HG02884 (cell line): Measurements from ENCODE around the gene SCN8A.

Experiments used
- ATAC-seq: cut with Tn5 transposase; IDR thresholded peaks from one replicate; pipeline ENCODE4 v1.9.1; 2021; ENCODE audit warnings: mild to moderate bottlenecking, moderate library complexity; ENCODE audit not compliant: unreplicated experiment

Gene SCN8A

DNA sequence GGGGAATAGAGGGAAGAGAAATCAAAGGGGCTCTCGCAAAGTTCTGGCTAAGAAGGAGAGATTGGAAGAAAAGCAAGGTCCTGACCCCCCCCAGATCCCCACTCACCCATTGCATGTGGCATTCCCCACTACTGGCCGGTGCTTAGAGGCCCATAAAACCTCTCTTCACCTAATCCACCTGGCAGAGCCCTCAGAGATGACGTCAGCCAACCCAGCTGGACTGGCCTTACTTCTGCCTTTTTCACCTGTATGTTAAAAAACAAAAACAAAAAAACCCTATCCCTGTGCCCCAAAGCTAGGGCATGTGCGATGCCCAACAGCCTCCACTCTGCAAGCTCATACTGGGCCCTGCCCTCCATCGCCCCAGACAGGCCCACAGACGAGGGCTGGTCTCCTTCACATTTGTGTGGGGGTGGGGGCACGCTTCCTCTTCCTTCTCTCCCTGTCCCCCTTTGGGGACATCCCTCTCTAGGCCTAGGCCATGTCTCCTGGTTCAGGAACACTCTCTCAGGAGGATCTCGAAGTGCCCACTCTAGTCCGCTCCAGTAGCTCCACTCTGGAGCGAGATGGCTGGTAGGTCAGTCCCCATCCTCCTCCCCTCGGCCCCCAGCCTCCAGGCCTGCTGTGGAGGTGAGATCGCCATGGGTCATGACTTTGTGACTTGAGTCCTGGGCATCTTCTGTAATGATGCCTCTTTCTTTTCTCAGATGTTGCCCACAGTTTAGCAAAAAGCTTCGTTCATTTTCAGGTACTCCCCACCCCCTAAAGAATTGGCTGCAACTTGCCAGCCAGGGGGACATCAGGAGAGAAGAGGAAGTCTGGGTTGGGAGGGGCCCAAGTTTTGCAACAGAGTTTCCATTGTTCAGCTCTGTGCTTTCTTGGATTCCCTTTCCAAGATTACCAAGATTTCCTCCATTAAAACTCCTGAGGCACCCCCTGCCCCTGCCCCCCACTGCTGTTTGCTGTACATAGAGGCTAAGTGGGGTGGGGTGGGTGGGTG is 220.5 kb downstream of the SCN8A start:
- no peak for ATAC-seq

GRCh38 chr12:51812871-51813270 is 221.8 kb downstream of the SCN8A start:
- no peak for ATAC-seq

GRCh38 chr12:51813931-51814310 is 222.9 kb downstream of the SCN8A start:
- no peak for ATAC-seq

GRCh38 chr12:51814311-51815088 is 223.5 kb downstream of the SCN8A start:
- ATAC-seq, result no peak

DNA sequence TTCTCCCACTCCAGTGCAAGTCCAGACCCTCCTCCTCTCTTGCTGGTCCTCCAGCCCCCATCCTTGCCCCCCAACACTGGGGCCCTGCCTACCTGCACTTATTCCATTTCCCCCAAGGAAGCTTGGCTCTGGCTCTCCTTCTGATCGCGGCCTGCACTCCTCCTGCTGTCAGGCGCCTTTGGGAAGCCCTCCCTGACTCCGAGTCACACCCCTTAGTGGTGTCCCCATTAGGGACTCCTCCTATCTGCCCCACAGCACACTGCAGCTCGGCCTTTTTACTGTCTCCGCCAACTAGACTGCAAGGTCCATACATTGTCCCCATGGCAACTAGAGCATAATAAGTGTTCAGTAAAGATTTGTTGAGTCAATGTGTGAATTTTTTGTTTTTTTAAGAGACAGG is 224.5 kb downstream of the SCN8A start:
- no peak for ATAC-seq

GRCh38 chr12:51817027-51817953 is 226.3 kb downstream of the SCN8A start:
- no peak for ATAC-seq

GRCh38 chr12:51818086-51818485 is 227.1 kb downstream of the SCN8A start:
- no peak for ATAC-seq

- ATAC-seq, result no peak
These were observed 227.7 kb downstream of the SCN8A start for GRCh38 chr12:51818566-51819300.

DNA sequence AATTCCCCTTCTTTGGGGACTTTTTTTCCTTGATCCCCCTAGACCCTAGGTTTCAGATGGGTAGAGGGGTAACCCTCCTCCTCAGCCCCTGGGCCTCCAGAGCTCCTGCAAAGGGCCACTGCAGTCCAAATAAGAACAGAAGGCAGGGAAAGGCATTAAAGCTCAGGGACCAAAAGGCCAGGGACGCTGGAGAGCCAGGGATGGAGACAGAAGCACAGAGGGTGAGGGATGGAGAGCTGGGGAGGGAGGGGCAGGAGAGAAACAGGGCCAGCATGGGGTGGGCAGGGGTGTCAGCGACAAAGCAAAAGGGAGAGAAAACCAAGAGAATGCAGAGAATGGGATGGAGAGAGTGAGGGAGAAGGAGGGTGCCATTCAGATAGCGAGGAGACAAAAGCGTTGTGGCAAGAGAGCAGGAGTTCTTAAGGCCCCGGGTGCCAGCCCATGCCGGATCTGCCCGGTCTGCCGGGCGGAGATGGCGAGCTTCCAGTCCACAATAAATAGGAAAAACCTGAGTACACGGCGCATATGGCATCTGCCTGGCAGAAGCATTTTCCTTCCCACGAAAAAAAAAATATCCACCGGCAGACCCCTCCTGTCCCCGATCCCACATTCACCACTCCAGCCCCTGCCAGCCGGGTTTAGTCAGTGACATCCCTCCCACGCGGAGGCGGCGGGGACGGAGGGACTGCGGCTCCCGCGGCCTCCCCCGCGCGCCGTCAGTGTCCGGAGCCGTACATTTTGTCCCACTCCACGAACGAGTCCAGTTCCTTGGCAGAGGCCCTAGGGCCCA is 228.9 kb downstream of the SCN8A start:
- no peak for ATAC-seq

DNA sequence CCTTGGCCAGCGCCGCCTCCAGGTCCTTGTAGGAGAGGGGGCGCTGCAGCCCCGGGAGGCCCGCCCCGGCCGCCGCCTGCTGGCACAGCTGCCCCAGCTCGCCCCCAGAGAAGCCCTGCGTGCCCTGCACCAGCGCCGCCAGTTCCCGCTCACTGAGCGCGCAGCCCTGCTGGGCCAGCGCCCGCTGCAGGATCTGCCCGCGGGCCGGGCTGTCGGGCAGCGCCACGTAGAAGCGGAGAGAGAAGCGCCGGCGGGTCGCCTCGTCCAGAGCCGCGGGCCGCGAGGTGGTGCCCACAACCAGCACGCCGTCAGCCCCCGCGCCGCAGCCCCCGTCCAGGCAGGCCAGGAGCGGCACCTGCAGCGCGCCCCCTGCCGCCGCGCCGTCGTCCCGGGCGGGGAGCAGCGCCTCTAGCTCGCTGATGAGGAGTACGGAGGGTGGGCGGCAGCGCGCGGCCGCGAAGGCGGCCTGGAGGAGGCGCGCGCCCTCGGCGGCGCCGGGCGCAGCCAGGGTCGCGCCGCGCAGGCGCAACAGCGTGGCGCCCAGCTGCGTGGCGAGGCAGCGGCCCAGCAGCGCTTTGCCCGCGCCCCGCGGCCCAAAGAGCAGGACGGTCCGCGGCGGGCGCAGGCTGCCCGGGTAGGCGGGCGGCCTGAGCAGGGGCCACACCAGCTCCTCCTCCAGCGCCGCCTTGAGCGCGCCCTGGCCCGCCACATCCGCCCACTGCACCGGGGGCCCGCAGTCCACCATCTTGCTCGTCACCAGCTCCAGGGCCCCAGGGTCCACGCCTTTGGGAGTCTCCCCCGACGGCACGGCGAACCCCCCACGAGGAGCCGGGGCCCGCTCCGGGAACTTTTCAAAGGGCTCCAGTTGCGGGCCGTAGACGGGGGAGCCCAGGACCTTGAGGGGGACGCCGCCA is 229.8 kb downstream of the SCN8A start:
- no peak for ATAC-seq

- no peak for ATAC-seq
These were observed 230.6 kb downstream of the SCN8A start for GRCh38 chr12:51821440-51822260.

- no peak for ATAC-seq
These were observed 231.2 kb downstream of the SCN8A start for GRCh38 chr12:51822261-51822616.

DNA sequence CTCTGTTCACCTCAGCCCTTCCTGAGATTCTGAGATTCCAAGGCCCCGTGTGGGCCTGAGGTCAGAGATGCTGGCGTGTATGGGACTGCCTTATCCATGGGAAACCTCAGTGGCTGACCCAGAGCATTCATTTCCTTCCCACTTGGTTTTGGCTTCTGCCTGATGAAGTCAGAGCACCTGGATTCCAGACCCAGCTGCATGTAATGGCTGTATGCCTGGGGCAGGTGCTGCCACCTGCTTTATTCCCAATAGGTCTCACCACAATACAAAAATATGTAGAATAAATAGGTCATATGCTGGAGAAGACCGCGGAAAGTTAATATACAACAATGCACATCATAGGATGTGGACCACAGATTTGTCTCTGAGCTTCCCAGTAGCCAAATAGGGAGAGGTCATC is 231.9 kb downstream of the SCN8A start:
- ATAC-seq, result no peak

GRCh38 chr12:51823875-51824565 is 233.0 kb downstream of the SCN8A start:
- no peak for ATAC-seq

DNA sequence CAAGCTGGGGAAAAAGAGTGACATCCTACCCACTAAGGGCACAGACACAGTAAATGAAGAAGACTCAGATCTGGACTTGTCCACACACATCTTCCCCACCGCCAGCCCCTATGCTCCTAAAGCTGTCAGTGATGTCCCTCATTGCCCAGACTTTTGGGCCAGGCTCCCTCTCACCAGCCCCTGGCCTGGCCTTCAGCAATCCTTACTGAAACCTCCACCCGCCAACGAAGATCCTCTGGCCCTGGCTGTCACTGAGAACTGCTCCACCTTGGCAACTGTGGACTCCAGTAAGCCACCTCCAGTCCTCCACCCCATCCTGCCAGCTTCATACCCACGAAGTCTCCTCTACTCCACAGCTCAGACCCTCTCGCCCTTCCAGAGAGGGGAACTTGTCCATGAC is 234.2 kb downstream of the SCN8A start:
- no peak for ATAC-seq

GRCh38 chr12:51826881-51827280 is 235.8 kb downstream of the SCN8A start:
- ATAC-seq, result no peak
